HG03097 (cell line): ENCODE data around the gene MBD6.
"Not testable (repeated sequence)": the region's sequence is repeated elsewhere in the genome, so short reads cannot be mapped to it uniquely, and the experiment has no call there.

Experiments
- ATAC-seq: cut with Tn5 transposase; IDR thresholded peaks from one replicate; pipeline ENCODE4 v1.9.1; 2021; ENCODE audit not compliant: unreplicated experiment, low FRiP score

Gene MBD6

GRCh38 chr12:57568838-57569237 is 46.2 kb downstream of the MBD6 start:
- no peak for ATAC-seq

- ATAC-seq = no peak
Measured at GRCh38 chr12:57569858-57570257, 47.2 kb downstream of the MBD6 start.

GRCh38 chr12:57570438-57570837 is 47.8 kb downstream of the MBD6 start:
- ATAC-seq = not testable (repeated sequence)

- ATAC-seq = no peak
Measured at GRCh38 chr12:57571926-57572762, 49.5 kb downstream of the MBD6 start.

- ATAC-seq = no peak
Measured at GRCh38 chr12:57574795-57575194, 52.2 kb downstream of the MBD6 start.

GRCh38 chr12:57575771-57576612 is 53.4 kb downstream of the MBD6 start:
- ATAC-seq = no peak

- ATAC-seq = no peak
Measured at GRCh38 chr12:57576613-57577160, 54.1 kb downstream of the MBD6 start.

GRCh38 chr12:57577981-57578758 is 55.5 kb downstream of the MBD6 start:
- ATAC-seq = no peak

- no peak for ATAC-seq
Measured at GRCh38 chr12:57579011-57579410, 56.4 kb downstream of the MBD6 start.
